H9 (cell line): ENCODE results near the gene CYP2C9. TPM values are rescaled to one million over a fixed set of nuclear protein-coding genes. Genes with fewer than 3 reads are reported as not detected.
"Not testable (repeated sequence)": the region's sequence is repeated elsewhere in the genome, so short reads cannot be mapped to it uniquely, and the experiment has no call there.

Source experiments
- DNase-seq: peaks from one replicate; pipeline ENCODE4 v3.0.0-alpha.2; 2017
- H2AFZ ChIP-seq: one replicate; pipeline ENCODE4 v1.6.1; 2013; ENCODE audit warnings: mild to moderate bottlenecking, low read length, control low read depth, moderate library complexity
- H2AK5ac ChIP-seq: 2 replicates; pipeline ENCODE4 v1.6.1; 2013; ENCODE audit warnings: low read length, control low read depth, mixed read lengths; ENCODE audit not compliant: insufficient read length
- H2BK120ac ChIP-seq: one replicate; pipeline ENCODE4 v1.6.1; 2013; ENCODE audit warnings: low read depth, mild to moderate bottlenecking, low read length, control low read depth, inconsistent platforms; ENCODE audit not compliant: poor library complexity, severe bottlenecking
- H2BK12ac ChIP-seq: 2 replicates; pipeline ENCODE4 v1.6.1; 2013; ENCODE audit warnings: low read length, control low read depth, mixed read lengths, low read depth; ENCODE audit not compliant: insufficient read length
- H2BK15ac ChIP-seq: 2 replicates; pipeline ENCODE4 v1.6.1; 2013; ENCODE audit warnings: low read depth, low read length, control low read depth
- H2BK20ac ChIP-seq: one replicate; pipeline ENCODE4 v1.6.1; 2013; ENCODE audit warnings: low read depth, mild to moderate bottlenecking, low read length, control low read depth, inconsistent platforms; ENCODE audit not compliant: poor library complexity, severe bottlenecking
- H2BK5ac ChIP-seq: 2 replicates; pipeline ENCODE4 v1.6.1; 2013; ENCODE audit warnings: low read length, control low read depth, mixed read lengths; ENCODE audit not compliant: insufficient read length
- H3K14ac ChIP-seq: 2 replicates; pipeline ENCODE4 v1.6.1; 2013; ENCODE audit warnings: low read length, control low read depth; ENCODE audit not compliant: insufficient read depth
- H3K18ac ChIP-seq: 2 replicates; pipeline ENCODE4 v1.6.1; 2013; ENCODE audit warnings: low read depth, mild to moderate bottlenecking, mixed read lengths, low read length, control low read depth; ENCODE audit not compliant: insufficient read length
- H3K23ac ChIP-seq: 2 replicates; pipeline ENCODE4 v1.6.1; 2013; ENCODE audit warnings: low read length, control low read depth, mixed read lengths, low read depth; ENCODE audit not compliant: insufficient read length
- H3K23me2 ChIP-seq: 2 replicates; pipeline ENCODE4 v1.6.1; 2013; ENCODE audit warnings: low read depth, mild to moderate bottlenecking, mixed read lengths, low read length, control low read depth; ENCODE audit not compliant: insufficient read length, poor library complexity, severe bottlenecking
- H3K27ac ChIP-seq: 2 replicates; pipeline ENCODE4 v1.5.1; 2013; ENCODE audit warnings: low read length, control low read depth, mixed read lengths, low read depth; ENCODE audit not compliant: insufficient read length
- H3K27me3 ChIP-seq: 2 replicates; pipeline ENCODE4 v1.6.1; 2013; ENCODE audit warnings: low read length, control low read depth, inconsistent platforms; ENCODE audit not compliant: insufficient read depth
- H3K4ac ChIP-seq: 2 replicates; pipeline ENCODE4 v1.6.1; 2013; ENCODE audit warnings: low read depth, mild to moderate bottlenecking, control low read depth, inconsistent platforms, low read length, moderate library complexity
- H3K4me1 ChIP-seq: 2 replicates; pipeline ENCODE4 v1.6.1; 2013; ENCODE audit warnings: low read length, control low read depth, inconsistent platforms; ENCODE audit not compliant: insufficient read depth
- H3K4me2 ChIP-seq: 2 replicates; pipeline ENCODE4 v1.6.1; 2013; ENCODE audit warnings: low read length, control low read depth, mixed read lengths; ENCODE audit not compliant: insufficient read length, insufficient read depth
- H3K56ac ChIP-seq: 2 replicates; pipeline ENCODE4 v1.6.1; 2013; ENCODE audit warnings: low read depth, mild to moderate bottlenecking, mixed read lengths, low read length, control low read depth; ENCODE audit not compliant: insufficient read length
- H3K79me1 ChIP-seq: 2 replicates; pipeline ENCODE4 v1.6.1; 2013; ENCODE audit warnings: low read depth, mild to moderate bottlenecking, moderate library complexity, low read length, control low read depth, inconsistent platforms; ENCODE audit not compliant: insufficient read depth, poor library complexity, severe bottlenecking
- H3K79me2 ChIP-seq: 2 replicates; pipeline ENCODE4 v1.6.1; 2013; ENCODE audit warnings: low read length, control low read depth, inconsistent platforms; ENCODE audit not compliant: insufficient read depth
- H3K9ac ChIP-seq: 2 replicates; pipeline ENCODE4 v1.6.1; 2013; ENCODE audit warnings: low read length, control low read depth, mixed read lengths; ENCODE audit not compliant: insufficient read length; ENCODE audit errors: extremely low read depth
- H3K9me3 ChIP-seq: one replicate; pipeline ENCODE4 v1.6.1; 2013; ENCODE audit warnings: low read depth, low read length, inconsistent platforms; ENCODE audit not compliant: control insufficient read depth
- H3T11ph ChIP-seq: one replicate; pipeline ENCODE4 v1.6.1; 2013; ENCODE audit warnings: mild to moderate bottlenecking, low read length, control low read depth, inconsistent platforms
- H4K20me1 ChIP-seq: one replicate; pipeline ENCODE4 v1.6.1; 2013; ENCODE audit not compliant: control insufficient read depth, insufficient read length, insufficient read depth
- H4K5ac ChIP-seq: 2 replicates; pipeline ENCODE4 v1.6.1; 2013; ENCODE audit warnings: low read depth, mild to moderate bottlenecking, mixed read lengths, low read length, control low read depth; ENCODE audit not compliant: insufficient read length
- H4K8ac ChIP-seq: replicated peaks from 2 replicates; pipeline ENCODE4 v1.6.1; 2013; ENCODE audit warnings: low read length, control low read depth, mixed read lengths, low read depth; ENCODE audit not compliant: insufficient read length
- H4K91ac ChIP-seq: 2 replicates; pipeline ENCODE4 v1.6.1; 2013; ENCODE audit warnings: low read depth, mild to moderate bottlenecking, moderate library complexity, mixed read lengths, low read length, control low read depth; ENCODE audit not compliant: insufficient read length
- H3K27ac Mint-ChIP-seq, 3 experiments: 2 replicates in 2 of 3; 3 replicates in 1 of 3; pipeline ENCODE4 v1.8.0; 2020 to 2021; ENCODE audit warnings: mixed read lengths in 3 of 3, mild to moderate bottlenecking in 1 of 3, moderate library complexity in 1 of 3
- H3K27me3 Mint-ChIP-seq: 2 replicates; pipeline ENCODE4 v1.8.0; 2021; ENCODE audit warnings: low read depth, mild to moderate bottlenecking, moderate library complexity, mixed read lengths
- H3K36me3 Mint-ChIP-seq, 3 experiments: 2 replicates in 2 of 3; 3 replicates in 1 of 3; pipeline ENCODE4 v1.8.0; 2020 to 2021; ENCODE audit warnings: low read depth in 3 of 3, mixed read lengths in 3 of 3; ENCODE audit not compliant: insufficient read depth in 1 of 3
- H3K4me1 Mint-ChIP-seq, 2 experiments: 2 replicates each; pipeline ENCODE4 v1.8.0; 2020; ENCODE audit warnings: mixed read lengths in 2 of 2
- H3K4me3 Mint-ChIP-seq, 2 experiments: 2 replicates in 1 of 2; 3 replicates in 1 of 2; pipeline ENCODE4 v1.8.0; 2020 to 2021; ENCODE audit warnings: mild to moderate bottlenecking in 2 of 2, mixed read lengths in 2 of 2, moderate library complexity in 1 of 2
- H3K9me3 Mint-ChIP-seq, 2 experiments: 2 replicates in 1 of 2; 3 replicates in 1 of 2; pipeline ENCODE4 v1.8.0; 2020; ENCODE audit warnings: mild to moderate bottlenecking in 2 of 2, mixed read lengths in 2 of 2, moderate library complexity in 1 of 2
- CTCF ChIP-seq: fragments of 200-600 bp; sonication (generic); conservative IDR thresholded peaks from 3 replicates; pipeline ENCODE4 v1.8.0; 2021; ENCODE audit warnings: antibody characterized with exemption, mild to moderate bottlenecking
- WGBS: extraction: QIAGEN DNeasy Blood & Tissue Kit; methylation state at CpG from one replicate; pipeline ENCODE4 v1.1.7; 2013; ENCODE audit warnings: missing lambda C conversion rate, low lambda C conversion rate, mixed read lengths; ENCODE audit not compliant: insufficient read length; ENCODE audit errors: extremely low coverage; 5-methylcytosine and 5-hydroxymethylcytosine counted together
- total RNA-seq: library from RNA; stranded (reverse); gene quantifications from 2 replicates; pipeline ENCODE4 v1.2.1, GENCODE V29; 2021

The CYP2C9 gene
- total RNA-seq, 1 experiment from 2014 or later: not detected

- Histone ChIP-seq H3K23ac (no peak overlapping the region), H3K14ac (no peak overlapping the region), H3K23me2 (no peaks in the 10 kb centered on the region), H2AFZ (no peak overlapping the region), H3K4ac (no peak overlapping the region), H3T11ph (no peak overlapping the region), H3K9ac (no peak overlapping the region), H3K4me2 (no peak overlapping the region), H2BK12ac (no peak overlapping the region), H4K20me1 (no peaks in the 10 kb centered on the region), H2BK20ac (no peak overlapping the region), H3K4me1 (no peaks in the 10 kb centered on the region), H4K8ac (no peak overlapping the region), H3K27me3 (no peaks in the 10 kb centered on the region), H3K9me3 (no peaks in the 10 kb centered on the region), H4K91ac (no peak overlapping the region), H3K56ac (no peak overlapping the region), H3K79me2 (no peaks in the 10 kb centered on the region), H3K27ac (no peak overlapping the region), H2BK15ac (no peak overlapping the region), H2BK5ac (no peak overlapping the region), H4K5ac (no peak overlapping the region), H3K79me1 (no peaks in the 10 kb centered on the region), H2BK120ac (no peak overlapping the region), H2AK5ac (no peak overlapping the region), H3K18ac (no peak overlapping the region)
- Mint-ChIP-seq H3K9me3 (peaks cover under 1 to 12% of the 10 kb centered on the region in 2 experiments; a peak in 3 of 5 replicates), H3K27me3 (peaks cover 3% of the 10 kb centered on the region; the same call in 1 of the 2 replicates), H3K36me3 (peaks cover 0 to 1% (median under 1%) of the 10 kb centered on the region in 3 experiments; a peak in 3 of 7 replicates), H3K4me1 (no peaks in the 10 kb centered on the region), H3K27ac (no peak overlapping the region), H3K4me3 (no peak overlapping the region)
- no peak for TF ChIP-seq CTCF
- no CpG with 5 or more reads among the region's 2 CpGs for WGBS
- DNase-seq: no peak
These were observed 1.7 kb upstream of the CYP2C9 start for GRCh38 chr10:94936721-94937120.

GRCh38 chr10:94943432-94944103 is 5.1 kb downstream of the CYP2C9 start:
- not testable (repeated sequence) for H2BK120ac ChIP-seq, DNase-seq

More at GRCh38 chr10:94943432-94944103, 5.1 kb downstream of the CYP2C9 start:
- not testable (repeated sequence) for H3K4me2 ChIP-seq, H3K27ac ChIP-seq, H3K14ac ChIP-seq, H3K27me3 ChIP-seq, H2AFZ ChIP-seq, H2AK5ac ChIP-seq, H3K79me2 ChIP-seq, H4K8ac ChIP-seq, H2BK20ac ChIP-seq, H3K4me1 ChIP-seq, H3K27me3 Mint-ChIP-seq, H3K9me3 ChIP-seq, H3K18ac ChIP-seq, H2BK12ac ChIP-seq, H4K91ac ChIP-seq, H3K27ac Mint-ChIP-seq, H4K20me1 ChIP-seq, H3K4me1 Mint-ChIP-seq, H3T11ph ChIP-seq, H3K4ac ChIP-seq, H3K56ac ChIP-seq, H3K23me2 ChIP-seq, H2BK5ac ChIP-seq, H3K79me1 ChIP-seq, H3K4me3 Mint-ChIP-seq, H3K23ac ChIP-seq, H4K5ac ChIP-seq, H2BK15ac ChIP-seq, H3K9ac ChIP-seq
- no CpG with 5 or more reads among the region's 5 CpGs for WGBS
- peaks cover 46 to 49% of the 10 kb centered on the region in 2 experiments for H3K9me3 Mint-ChIP-seq
- H3K36me3 Mint-ChIP-seq: peaks cover 16 to 31% (median 29%) of the 10 kb centered on the region in 3 experiments
